Upper lobe of left lung (tissue), 4 donors: Measurements from ENCODE around the gene RHBDD2.

Experiments
- EP300 ChIP-seq, 4 donors: sonication (generic); formaldehyde crosslinking; IDR thresholded peaks; one replicate each; pipeline ENCODE4 v1.5.1; 2017; ENCODE audit warnings: antibody characterized with exemption in 4 of 4, control low read depth in 2 of 4
- POLR2A ChIP-seq, 4 donors: fragments of 450-650 bp; IDR thresholded peaks; one replicate each; pipeline ENCODE4 v1.5.1; 2016 to 2017; ENCODE audit warnings: antibody characterized with exemption in 4 of 4, mild to moderate bottlenecking in 2 of 4
- POLR2AphosphoS5 ChIP-seq, 2 donors: sonication (generic); formaldehyde crosslinking; IDR thresholded peaks; one replicate each; pipeline ENCODE4 v1.5.1; 2017; ENCODE audit warnings: antibody characterized with exemption in 2 of 2
- TF ChIP-seq, protein P1 (sequence below), 6 experiments: fragments of 450-650 bp in 4 of 6; fragments of 200-600 bp in 2 of 6; sonication (generic) in 2 of 6; IDR thresholded peaks; one replicate each; pipeline ENCODE4 v1.5.1; 2016 to 2019; ENCODE audit warnings: antibody characterized with exemption in 6 of 6

DNA sequence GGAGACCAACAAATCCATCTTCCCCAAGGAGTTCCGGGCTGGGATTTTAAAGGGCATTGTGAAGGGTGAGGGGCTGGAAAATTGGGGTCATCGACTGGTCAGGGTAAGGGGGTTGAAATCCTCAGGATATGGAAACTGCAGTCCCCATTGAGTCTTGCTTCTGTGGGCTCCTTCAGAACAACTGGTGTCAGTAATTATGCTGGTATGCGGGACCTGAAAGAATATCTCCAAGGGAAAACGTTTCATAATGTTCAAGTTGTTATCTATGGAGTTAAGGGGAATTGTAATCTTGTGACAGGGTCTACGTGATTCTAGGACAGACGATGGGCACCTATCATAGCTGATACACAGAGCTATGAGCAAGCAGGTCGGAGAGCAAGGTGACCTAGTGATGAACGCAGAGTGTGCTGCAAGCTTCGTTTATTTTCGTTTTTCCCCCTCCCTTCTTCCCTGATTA is 494 bp upstream of the RHBDD2 start:
- TF ChIP-seq, protein P1, sequence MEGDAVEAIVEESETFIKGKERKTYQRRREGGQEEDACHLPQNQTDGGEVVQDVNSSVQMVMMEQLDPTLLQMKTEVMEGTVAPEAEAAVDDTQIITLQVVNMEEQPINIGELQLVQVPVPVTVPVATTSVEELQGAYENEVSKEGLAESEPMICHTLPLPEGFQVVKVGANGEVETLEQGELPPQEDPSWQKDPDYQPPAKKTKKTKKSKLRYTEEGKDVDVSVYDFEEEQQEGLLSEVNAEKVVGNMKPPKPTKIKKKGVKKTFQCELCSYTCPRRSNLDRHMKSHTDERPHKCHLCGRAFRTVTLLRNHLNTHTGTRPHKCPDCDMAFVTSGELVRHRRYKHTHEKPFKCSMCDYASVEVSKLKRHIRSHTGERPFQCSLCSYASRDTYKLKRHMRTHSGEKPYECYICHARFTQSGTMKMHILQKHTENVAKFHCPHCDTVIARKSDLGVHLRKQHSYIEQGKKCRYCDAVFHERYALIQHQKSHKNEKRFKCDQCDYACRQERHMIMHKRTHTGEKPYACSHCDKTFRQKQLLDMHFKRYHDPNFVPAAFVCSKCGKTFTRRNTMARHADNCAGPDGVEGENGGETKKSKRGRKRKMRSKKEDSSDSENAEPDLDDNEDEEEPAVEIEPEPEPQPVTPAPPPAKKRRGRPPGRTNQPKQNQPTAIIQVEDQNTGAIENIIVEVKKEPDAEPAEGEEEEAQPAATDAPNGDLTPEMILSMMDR (IDR thresholded peaks at IDR 0.05), result no peak
- TF ChIP-seq POLR2A (IDR thresholded peaks at IDR 0.05) (no peak), POLR2AphosphoS5 (IDR thresholded peaks at IDR 0.05) (no peak), EP300 (IDR thresholded peaks at IDR 0.05) (peak in 1 of 4 donors; percentile 9)
